GM21786 (cell line): ENCODE data around the gene BEND4.
"Not testable (repeated sequence)": the region's sequence is repeated elsewhere in the genome, so short reads cannot be mapped to it uniquely, and the experiment has no call there.

Source experiments
- ATAC-seq: cut with Tn5 transposase; IDR thresholded peaks from one replicate; pipeline ENCODE4 v1.9.1; 2021; ENCODE audit not compliant: unreplicated experiment

The BEND4 gene

DNA sequence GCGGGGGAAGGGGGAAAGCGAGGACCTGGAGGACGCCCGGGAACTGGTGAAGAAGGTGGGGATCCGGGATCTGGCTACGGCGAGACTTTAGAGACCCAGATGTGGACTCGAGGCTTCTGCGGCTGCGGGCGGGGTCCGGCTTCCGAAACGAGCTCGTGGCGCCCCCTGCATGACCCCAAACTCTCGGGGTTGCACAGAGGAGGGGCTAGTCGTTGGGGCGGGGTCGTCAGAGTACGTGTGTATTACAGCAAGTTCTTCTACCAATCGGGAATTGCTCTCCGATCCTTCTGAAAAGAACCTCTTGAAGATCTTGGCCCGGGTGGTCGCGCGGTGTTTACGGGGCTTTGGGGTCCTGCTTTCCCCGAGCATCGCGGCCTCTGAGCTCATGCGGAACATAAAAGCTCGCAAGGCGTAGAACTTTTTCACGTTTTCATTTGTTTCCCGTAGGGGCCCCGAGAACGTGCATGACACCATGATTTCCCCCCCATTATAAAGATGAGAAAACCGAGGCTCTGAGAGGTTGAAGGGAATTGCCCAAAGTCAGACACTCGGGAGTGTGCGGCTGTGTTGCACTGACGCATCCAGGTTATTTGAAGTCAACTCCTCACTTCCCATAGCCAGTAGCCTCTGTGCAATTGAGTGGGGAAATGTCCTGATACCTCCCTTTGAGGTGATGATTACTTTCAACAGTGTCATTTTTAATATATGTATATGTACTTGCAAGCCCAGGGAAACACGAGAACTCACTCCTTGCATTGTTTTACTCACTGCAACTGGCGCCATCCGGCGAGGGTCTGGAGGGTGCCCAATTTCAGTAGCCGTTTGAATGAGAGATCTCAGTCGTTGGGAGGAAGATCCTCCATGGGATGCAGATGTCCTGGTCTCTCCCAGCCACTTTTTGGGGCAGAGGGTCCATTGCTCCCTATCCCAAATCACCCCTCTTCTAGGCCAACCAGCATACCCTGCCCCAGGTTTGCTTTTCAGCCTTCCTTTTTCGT lies at the start of gene BEND4:
BEND4 (minus strand) TSS at position 149 of the 998 bp plus-strand sequence. CDS start 512 bp downstream, outside the sequence.
- ATAC-seq = peak; percentile 7

DNA sequence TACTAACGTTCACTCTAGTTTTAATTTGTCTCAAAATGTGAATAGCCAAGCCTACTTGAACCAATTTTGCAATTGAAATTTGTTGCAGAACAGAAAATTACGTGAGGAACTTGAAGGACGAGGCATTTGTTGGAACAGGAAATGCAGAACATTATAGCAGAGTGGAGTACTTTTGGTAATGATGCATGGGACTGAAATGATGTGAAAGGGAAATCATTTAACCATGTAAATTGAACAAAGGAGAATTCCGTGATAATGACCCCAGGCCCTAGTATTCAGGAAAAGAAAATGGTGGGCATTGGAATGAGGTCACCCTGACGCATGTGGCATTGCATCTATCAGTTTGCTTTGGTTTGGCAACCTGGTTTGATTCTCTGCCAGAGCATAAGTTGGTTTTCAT lies 44.9 kb upstream of the BEND4 start:
- ATAC-seq = no peak

DNA sequence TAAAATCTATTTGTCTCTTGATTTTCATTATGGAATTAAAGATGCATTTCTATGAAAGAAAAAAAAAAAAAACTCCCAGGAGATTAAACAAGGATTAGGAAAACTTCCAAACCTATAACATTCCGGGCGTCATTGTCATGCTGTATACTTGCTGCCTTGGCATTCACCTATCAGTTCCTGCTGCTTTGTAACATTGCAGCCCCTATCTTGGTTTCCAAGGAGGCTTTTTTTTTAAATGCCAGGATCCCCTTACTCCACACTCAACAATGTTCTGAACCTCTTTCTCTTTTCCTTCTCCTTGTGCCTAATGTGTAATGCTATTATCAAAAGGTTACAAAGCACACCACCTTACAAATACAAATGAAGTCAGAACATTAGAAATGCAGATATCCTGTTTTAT lies 20.5 kb upstream of the BEND4 start:
- no peak for ATAC-seq

DNA sequence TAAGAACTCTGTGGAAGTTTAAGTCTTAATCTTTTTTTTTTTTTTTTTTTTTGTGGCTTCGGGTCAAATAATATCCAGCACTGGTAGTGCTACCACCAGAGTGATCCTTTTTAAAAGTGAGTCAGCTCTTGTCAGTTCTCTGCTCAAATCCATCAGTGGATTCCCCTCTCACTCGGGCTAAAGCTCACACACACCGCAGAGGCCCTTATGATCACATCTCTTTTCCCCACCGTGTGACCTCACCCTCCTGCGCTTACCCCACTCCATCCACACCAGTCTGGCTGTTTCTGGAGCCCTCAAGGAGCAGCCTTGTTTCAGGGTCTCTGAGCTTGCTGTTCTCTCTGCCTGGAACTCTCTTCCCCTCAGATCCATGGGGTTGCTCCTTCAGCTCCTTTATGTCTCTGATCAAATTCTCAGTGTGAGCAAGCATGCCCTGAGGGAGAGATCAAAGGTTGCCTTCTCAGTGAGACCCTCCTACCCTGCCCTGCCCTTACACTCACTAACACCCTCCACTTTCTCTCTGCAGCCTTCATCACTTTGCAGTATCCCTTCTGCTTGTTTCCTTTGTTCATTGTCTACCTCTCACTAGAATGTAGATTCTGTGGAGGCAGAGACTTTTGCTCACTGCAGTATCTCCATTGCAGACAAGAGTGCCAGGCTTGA lies 19.8 kb upstream of the BEND4 start:
- ATAC-seq = no peak

- ATAC-seq = peak; percentile 100
Measured at GRCh38 chr4:42167709-42168108, 15.3 kb upstream of the BEND4 start.

DNA sequence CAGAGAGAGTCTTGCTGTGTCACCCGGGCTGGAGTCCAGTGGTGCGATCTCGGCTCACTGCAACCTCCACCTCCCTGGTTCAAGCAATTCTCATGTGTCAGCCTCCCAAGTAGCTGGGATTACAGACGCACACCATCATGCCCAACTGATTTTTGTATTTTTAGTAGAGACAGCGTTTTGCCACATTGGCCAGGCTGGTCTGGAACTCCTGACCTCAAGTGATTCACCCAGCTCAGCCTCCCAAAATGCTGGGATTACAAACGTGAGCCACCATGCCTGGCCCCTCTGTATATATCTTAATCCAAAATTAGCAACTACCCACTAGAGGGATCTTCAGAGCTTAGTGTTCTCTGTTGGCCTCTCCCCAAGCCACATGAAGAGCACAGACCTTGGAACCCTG lies 13.7 kb upstream of the BEND4 start:
- not testable (repeated sequence) for ATAC-seq

DNA sequence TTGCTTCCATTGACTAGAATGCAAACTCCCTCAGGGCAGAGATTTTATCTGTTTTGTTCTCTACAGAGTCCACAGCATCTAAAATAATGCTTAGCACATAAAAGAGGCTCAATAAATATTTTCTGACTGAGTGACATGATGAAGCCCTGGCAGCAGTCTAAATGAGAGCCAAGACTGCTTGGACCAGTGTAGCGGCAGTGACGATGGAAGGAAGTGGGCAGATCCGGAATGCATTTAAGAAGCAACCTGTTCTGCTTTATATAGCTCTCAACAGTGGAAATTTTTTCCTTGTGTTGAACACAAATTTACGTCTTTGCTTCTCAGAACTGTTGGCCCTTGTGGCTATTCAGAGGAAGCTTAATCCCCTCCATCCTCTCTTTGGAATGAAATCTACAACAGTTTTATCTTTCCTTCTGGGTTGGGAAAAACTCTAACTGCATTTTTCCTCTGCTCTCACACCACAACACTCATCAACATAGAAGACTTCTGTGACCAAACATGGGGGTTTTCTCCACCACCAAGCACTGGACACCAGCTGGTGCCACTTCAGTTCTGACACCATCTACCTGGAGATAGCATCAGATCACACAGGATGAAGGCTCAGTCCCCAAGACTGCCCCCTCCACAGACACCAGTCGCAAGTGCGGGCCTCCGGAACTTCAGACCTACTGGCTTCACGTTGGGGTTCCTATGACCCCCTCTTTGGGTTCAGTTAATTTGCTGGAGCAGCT lies 7.0 kb upstream of the BEND4 start:
- ATAC-seq = no peak

- ATAC-seq = peak; percentile 44
Measured at GRCh38 chr4:42151568-42152506, 618 bp downstream of the BEND4 start.

DNA sequence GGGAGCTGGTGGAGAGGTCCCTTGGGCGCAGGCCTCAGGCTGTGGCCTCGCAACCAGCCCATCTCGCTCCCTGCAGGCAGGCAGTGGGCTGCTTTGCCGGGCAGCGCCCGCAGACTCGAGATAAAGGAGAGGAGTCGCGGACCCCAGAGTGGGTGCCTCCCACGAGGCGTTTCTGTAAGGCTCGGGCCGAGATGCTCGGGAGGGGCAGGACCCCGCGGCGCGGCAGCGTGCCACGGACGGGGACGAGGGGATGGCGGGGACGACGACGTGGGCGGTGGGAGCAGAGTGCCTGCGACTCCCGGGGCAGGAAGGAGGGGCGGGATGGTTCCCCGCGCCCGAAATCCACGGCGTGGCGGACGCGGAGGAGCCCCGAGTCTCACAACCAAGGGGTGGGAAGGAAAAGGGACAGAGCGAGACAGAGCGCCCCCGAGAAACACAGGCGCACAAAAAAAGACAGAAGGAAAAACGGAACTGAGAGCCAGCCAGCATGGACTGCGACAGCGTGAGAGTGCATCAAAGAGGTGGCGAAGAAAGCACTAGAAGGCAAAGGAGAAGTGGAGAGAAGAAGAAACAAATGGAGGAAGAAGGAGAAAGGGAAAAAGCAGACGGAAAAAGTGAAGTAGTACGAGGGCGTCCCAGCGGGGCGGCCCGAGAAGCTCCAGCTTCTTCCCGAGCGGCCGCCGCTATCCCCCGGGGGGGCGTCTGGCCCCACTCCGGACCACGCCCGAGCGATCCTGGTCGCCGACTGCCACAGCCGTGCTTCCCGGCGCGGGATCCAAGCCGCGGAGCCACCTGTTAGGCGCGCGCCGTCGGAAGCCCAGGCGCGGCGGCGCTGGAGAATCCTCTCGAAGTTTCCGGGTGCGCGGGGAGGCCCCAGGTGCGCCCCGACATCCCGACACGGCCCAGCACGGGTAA lies 1.5 kb downstream of the BEND4 start:
- peak; percentile 35 for ATAC-seq

- ATAC-seq = peak; percentile 29
Measured at GRCh38 chr4:42149004-42149403, 3.5 kb downstream of the BEND4 start.

DNA sequence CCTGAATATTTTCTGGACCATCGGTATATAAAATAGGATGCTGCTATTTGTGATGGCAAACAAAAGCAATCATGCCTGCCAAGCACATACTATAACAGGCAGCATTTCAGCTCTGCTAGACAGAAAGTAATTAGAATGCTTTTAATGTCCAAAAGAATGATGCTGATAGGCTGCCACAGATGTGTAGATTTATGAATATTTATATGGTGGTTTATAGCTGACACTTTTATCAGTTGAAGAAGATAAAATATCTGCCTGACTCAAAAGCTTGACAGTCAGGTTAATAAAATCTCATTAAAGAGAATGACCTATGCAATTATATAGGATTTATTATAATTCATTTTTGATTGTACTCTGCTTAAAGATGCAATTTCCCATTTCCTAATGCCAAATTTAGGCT lies 4.0 kb downstream of the BEND4 start:
- ATAC-seq = no peak

DNA sequence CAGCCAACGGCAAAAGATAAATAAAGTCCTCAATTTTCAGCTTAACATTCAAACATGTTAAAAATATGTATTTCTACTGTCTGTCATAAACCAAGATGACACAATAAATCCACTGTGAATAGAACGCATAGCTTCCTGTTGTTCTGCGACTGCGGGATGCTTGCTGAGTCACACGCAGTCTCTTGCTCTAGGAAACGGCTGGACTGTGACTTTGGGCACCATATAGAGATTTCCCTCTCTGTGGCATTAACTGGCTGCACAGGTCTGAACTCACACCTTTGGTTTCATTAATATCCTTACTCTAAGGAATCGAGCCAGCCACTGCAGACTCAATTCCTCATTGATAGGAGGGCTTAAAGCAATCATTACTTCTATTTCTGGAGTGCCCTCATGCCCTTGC lies 8.4 kb downstream of the BEND4 start:
- no peak for ATAC-seq

DNA sequence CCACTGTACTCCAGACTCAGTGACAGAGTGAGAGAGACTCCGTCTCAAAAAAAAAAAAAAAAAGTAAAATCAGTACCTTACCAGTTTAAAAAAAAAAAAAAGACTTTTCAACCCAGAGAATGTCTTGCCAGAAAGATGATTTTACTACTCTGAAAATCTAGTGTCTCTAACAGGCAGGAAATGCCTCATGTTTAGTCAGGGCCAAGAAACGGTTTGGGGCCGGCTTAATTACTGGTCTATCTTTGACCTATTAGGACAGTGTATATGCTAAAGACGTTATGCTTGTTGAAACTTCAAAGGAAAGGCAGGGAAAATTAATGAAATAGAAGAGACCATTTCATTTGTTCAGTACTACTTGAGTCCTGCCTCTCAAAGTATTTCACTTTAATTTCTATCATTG lies 9.9 kb downstream of the BEND4 start:
- no peak for ATAC-seq

- no peak for ATAC-seq
Measured at GRCh38 chr4:42136371-42136770, 16.1 kb downstream of the BEND4 start.

- no peak for ATAC-seq
Measured at GRCh38 chr4:42133006-42133405, 19.4 kb downstream of the BEND4 start.

GRCh38 chr4:42132099-42132498 lies 20.4 kb downstream of the BEND4 start:
- no peak for ATAC-seq

DNA sequence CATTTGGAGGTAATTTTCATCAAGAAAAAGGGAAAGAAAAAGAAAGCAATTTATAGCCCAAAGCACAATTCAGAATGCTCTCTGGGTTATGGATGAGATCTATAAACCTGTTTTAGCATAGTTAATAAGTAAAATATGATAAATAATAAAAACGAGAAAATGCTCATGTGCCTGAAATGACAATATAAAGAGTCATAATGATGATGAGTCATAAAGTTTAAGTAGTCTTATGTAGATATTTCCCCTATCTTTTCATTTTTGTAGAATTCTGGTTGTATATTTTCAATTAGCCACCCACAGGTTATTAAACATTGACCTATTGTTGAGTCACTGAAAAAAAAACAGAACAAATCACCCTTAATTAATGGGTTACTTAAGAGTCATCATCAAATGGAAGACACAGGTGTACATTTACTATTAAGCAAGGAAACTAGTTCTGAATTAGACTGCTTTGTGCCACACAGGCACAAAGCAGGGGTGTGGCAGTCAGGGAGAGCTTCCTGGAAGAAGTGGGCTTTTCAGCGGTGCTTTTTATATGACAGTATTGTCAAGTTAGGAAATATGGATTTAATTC lies 29.3 kb downstream of the BEND4 start:
- ATAC-seq = no peak

DNA sequence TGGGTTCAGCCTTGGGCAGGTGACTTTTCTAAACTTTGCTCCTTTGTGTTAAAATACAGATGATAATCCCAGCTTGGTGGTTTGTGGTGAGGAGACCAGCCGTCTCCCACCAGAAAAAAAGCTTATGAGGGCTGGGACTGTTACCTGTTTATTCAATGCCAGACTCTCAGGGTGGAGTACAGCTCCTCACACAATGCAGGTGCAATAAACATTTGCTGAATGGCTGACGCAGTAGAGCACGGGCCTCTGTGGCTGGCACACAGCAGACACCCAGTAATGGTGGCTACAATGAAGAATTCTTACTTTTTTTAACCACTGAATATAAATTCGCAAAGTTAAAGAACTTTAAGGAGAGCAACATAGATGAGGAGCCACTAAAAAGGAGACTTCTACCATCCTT lies 30.2 kb downstream of the BEND4 start:
- ATAC-seq = no peak

DNA sequence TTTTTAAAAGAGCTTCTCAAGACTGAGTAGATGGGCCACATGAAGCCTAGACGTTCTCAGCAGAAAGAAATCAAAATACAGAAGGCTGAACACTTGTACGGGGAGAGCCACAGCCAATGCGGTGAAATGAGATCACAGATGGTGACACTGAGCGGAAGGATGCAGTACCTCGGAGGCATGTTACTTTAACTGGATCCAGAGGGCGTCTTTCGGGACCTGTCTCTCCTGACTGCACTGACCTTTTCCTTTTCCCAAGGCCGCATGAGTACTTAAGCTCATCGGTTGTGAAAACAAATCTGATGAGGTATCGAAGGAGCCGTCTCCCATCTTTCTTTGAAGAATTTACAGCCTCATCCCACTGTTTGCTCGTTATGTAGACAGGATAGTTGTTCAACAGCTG lies 32.6 kb downstream of the BEND4 start:
- no peak for ATAC-seq
